ENCODE measurements around the gene UBR3.
"Not testable (repeated sequence)": the region's sequence is repeated elsewhere in the genome, so short reads cannot be mapped to it uniquely, and the experiment has no call there.

Gene UBR3

DNA sequence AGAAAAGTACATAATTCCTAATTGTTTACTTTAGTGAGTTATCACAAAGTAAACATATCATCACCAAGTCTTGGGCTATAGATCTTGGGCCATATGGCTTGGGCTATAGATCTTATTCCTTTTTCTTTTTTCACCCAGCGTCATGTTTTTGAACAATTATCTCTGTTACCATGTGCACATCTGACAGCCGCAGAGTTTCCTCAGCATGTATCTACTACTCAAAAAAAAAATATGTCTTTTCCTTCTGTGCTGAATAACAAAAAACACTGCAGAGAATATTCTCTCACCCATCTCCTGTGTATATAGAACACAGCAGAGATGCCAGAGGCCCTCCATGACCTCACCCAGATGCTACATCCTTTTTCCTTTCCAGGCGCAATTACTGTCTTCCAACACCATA is 274.5 kb downstream of the UBR3 start:
- no peak for DNase-seq (ENCODE audit: low read depth in 2 of 2)

DNA sequence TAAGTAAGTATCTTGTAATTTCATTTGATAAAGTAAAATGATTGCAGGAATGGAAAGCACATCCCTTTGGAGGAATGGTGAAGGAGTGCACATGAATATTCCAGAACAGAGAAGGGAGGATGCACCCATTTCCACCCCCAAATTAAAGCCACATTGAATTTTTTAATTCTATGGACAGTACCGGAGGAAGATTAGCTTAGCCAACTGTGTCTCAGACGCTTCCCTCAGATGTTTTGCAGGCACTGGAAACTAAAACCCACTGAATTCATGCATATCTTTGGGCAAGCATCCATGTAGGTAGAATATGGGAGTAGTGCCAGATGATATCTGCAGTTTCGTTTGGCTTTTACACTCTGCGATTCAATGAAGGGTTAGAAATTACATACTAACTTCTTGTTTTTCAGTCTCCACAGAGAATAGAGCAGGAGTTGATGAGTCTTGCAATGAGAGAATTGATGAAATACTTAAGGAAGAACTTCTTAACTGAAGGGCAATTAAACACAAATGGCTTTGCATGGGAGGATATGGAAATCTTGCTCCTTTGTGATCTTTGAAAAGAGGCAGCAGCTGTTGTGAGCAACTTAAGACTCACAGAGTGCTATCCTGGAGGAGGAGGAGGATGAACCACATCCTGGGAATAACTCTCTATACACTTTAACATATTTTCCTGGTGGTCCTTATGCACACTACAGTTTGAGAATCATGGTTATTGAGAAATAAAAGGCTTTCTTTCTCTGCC is 279.0 kb downstream of the UBR3 start:
- DNase-seq (ENCODE audit: low read depth in 2 of 2) = no peak

DNA sequence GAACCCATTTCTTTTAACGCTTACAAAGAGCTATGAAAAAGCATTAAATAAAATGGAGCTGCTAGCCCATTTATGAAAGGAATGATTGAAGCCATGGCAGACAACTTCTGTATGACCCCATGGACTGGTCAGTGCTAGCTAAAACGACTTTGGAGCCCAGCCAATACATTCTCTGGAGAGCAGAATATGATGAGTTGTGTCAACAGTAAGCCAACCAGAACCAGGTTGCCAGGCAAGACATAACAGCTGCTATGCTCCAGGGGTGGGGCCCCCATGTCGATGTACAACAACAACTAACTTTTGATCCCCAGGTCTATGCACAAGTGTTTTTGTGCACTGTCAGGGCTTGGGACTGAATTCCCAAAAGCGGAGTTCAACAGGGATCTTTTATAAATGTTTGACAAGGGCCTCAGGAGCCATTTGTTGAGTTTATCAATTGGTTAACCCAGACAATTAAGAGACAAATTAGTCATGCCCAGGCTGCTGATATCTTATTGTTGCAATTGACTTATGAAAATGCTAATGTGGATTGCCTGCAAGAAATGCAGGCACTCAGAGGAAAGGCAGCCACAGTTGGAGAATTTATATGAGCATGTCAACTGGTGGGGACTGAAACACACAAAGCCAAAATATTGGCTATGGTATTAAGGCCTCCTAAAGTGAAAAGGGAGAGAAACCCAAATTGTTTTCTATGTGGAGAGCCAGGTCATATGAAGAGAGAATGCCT is 286.1 kb downstream of the UBR3 start:
- DNase-seq (ENCODE audit: low read depth in 2 of 2) = no peak

DNA sequence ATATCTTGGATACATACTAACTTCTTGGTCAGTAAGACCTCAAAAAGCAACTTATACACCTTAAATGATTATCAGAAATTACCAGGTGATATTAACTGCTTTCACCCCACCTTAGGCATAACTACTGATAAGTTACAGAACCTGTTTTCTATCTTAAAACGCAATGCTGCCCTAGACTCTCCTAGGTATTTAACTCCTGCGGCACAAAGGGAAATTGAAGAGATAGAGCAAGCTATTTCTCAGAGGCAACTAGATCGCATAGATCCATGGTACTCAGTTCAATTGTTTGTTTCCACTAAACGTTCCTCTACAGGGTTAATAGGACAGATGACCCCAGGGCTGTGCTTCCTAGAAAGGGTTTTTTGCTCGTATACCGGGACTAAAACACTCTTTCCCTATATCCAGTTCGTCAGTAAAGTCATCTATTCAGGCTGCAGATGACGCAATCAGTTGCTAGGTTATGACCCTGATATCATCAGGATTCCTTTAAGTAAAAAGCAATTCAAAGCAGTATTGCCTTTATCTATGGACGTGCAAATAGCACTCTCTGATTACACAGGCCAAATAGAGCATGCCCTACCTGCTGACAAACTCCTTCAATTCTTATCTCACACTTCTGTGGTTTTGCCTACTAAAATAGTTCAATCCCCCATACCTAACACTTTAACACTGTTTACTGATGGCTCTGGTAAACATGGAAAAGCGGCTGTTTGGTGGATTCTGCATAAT is 288.4 kb downstream of the UBR3 start:
- DNase-seq (ENCODE audit: low read depth in 2 of 2) = no peak

DNA sequence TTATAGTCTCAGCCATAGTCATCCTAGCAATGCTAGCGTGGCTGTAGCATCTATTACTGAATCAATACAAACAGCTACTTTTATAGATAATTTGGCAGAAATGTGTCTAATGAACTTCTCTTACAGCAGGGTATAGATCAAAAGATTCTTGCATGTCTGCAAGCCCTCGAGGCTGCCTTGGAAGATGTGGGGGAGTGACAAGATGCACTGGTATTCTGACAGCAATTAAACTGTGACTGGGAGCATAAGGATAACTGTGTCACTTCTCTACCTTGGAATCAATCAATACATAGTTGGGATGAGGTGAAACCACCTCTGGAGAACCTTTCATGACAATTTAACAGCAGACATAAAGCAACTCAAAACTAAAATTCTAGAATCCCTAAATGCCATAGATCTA is 291.4 kb downstream of the UBR3 start:
- DNase-seq (ENCODE audit: low read depth in 2 of 2) = no peak

DNA sequence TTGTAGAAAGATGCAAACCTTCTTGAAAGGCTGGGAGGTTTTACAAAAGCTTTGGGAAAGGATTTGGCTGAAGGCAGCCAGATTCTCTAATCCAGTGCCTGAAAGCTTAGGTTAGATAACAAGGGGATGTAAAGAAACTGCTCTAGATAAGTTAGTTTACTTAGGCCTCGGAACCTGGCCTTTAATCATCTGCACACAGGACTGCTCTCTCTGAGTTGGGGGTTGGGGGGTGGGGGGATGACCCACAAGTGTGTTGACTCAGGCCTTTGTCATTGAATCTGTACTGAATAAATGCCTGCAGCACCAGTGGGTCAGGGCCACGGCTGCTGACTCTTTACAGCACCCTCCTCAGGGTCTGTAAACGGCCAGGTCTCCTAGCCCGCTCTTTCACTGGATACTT is 292.1 kb downstream of the UBR3 start:
- DNase-seq (ENCODE audit: low read depth in 2 of 2) = not testable (repeated sequence)

DNA sequence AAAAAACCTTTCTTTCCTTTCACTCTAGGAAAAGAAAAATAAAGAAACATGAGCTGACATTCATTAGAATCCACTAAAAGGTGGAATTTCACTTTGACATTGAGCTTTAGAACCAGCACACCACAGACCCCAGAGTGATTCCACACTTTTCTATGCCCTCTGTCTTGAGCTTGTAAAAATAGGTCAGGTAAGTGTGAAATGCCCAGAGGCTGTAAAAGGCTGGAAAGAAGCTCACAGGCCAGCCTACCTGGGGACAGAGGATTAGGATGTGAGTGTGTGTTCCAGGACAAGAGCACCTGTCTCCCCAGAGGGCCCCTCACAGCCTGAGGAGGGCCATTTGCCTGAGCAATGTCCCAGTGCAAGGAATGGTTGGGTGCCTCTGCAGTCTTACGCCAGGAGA is 294.4 kb downstream of the UBR3 start:
- DNase-seq (ENCODE audit: low read depth in 2 of 2) = no peak

DNA sequence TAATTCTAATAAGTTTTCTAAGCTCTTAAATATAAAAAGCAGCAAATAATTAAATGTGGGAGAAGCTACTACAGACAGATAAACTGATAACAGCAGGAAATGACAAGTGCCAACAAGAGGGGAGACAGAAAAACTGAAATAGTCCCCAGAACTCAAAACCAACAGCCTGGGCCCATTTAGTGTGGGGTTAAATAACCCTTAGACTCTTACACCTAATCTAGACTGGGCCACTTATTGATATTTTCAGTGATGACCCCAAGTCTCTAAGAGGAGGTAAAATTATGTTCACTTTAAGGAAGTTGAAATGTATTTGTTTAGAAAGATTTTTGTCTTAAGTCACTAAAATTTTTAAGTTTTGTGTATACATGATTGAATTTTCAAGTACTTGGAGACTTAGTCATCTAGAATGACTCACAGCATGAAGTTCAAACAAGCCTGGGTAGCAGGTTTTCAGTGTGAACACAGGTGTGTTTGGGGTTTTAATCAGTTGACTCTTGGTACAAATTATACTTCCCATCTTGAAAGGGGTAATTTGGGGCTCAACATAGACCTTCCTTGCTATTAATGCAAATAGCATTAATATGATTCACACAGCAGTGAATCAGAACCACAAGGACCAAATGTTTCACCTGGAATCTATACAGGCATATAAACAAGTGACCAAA is 295.8 kb downstream of the UBR3 start:
- DNase-seq (ENCODE audit: low read depth in 2 of 2) = no peak

DNA sequence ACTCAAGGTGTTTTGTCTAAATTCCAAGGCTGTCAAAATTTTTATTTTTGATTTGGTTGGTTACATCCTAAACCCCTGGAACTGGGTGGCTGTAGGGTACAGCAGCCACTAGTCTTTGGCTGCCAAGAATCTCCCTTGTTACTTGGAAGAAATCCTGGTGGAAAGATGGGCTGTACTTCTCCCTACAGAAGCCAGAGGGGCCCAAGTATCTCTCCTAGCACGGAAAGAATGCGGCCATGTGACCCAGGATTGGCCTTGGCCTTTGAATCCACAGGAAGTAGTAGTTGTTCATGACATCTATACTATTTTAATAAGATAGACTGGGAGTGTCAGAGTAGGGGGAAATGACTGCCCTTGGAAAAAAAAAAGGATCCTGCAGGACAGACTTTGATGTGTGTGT is 296.3 kb downstream of the UBR3 start:
- DNase-seq (ENCODE audit: low read depth in 2 of 2) = no peak

DNA sequence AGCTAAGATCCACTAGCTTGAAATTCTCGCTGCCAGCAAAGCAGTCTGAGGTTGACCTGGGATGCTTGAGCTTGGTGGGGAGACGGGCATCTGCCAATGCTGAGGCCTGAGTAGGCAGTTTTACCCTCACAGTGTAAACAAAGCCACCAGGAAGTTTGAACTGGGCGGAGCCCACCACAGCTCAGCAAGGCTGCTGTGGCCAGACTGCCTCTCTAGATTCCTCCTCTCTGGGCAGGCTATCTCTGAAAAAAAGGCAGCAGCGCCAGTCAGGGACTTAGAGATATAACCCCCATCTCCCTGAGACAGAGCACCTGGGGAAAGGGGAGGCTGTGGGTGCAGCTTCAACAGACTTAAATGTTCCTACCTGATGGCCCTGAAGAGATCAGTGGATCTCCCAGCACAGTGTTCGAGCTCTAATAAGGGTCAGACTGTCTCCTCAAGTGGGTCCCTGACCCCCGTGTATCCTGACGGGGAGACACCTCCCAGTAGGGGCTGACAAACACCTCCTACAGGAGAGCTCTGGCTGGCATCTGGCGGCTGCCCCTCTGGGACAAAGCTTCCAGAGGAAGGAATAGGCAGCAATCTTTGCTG is 299.0 kb downstream of the UBR3 start:
- not testable (repeated sequence) for DNase-seq (ENCODE audit: low read depth in 2 of 2)

Data from stimulated activated CD4-positive, alpha-beta T cell treated with anti-CD3 and anti-CD28 coated beads, Interleukin-15, amount 100 ng/mL, for 48 hours (primary cell).